Stimulated activated memory B cell treated with anti-CD40 and anti-IgM and Interleukin-4, amounts not matched to agents 10 μg/mL and 1 μg/mL and 100 μg/mL, for 72 hours (primary cell): ENCODE measurements around the gene SYT3.
A peak's percentile ranks its signal among the peaks of the same experiment; 100 is the strongest.

Experiments used
- ATAC-seq: fragments of 150-1000 bp; cut with Tn5 transposase; 2 replicates; pipeline ENCODE4 v1.10.0; 2021
- H3K27ac Mint-ChIP-seq: one replicate; pipeline ENCODE4 v1.8.0; 2022; ENCODE audit warnings: mild to moderate bottlenecking, mixed read lengths
- H3K27me3 Mint-ChIP-seq: one replicate; pipeline ENCODE4 v1.8.0; 2022; ENCODE audit warnings: mixed read lengths
- H3K36me3 Mint-ChIP-seq: one replicate; pipeline ENCODE4 v1.8.0; 2022; ENCODE audit warnings: mixed read lengths
- H3K4me1 Mint-ChIP-seq: one replicate; pipeline ENCODE4 v1.8.0; 2022; ENCODE audit warnings: mixed read lengths
- H3K4me3 Mint-ChIP-seq: one replicate; pipeline ENCODE4 v1.8.0; 2022; ENCODE audit warnings: mild to moderate bottlenecking, moderate library complexity, mixed read lengths
- H3K9me3 Mint-ChIP-seq: one replicate; pipeline ENCODE4 v1.8.0; 2022; ENCODE audit warnings: mixed read lengths

SYT3 gene

GRCh38 chr19:50639121-50640112 lies at the start of gene SYT3:
TSS of gene SYT3 (minus strand) at chr19:50639881. CDS start at chr19:50637411, 2,470 bp downstream.
- no peak within 1 kb of the TSS for H3K27ac Mint-ChIP-seq
- H3K4me1 Mint-ChIP-seq: peaks cover 13% of the 10 kb centered on the region
- peaks cover 6% of the 10 kb centered on the region for H3K36me3 Mint-ChIP-seq
- H3K27me3 Mint-ChIP-seq: peaks cover 31% of the 10 kb centered on the region
- peak within 1 kb of the TSS; percentile 66 for H3K4me3 Mint-ChIP-seq
- H3K9me3 Mint-ChIP-seq: peaks cover 12% of the 10 kb centered on the region
- ATAC-seq: peak; percentile 36

GRCh38 chr19:50688766-50689165 lies 49.1 kb upstream of the SYT3 start:
- Mint-ChIP-seq H3K27me3 (peaks cover 75% of the 10 kb centered on the region), H3K9me3 (peaks cover 3% of the 10 kb centered on the region), H3K4me3 (no peak overlapping the region), H3K4me1 (no peaks in the 10 kb centered on the region), H3K36me3 (no peaks in the 10 kb centered on the region), H3K27ac (no peak overlapping the region)
- ATAC-seq: no peak

GRCh38 chr19:50686310-50687032 lies 46.8 kb upstream of the SYT3 start:
- H3K4me3 Mint-ChIP-seq: no peak overlapping the region
- ATAC-seq: no peak
- H3K4me1 Mint-ChIP-seq: no peaks in the 10 kb centered on the region
- no peaks in the 10 kb centered on the region for H3K36me3 Mint-ChIP-seq
- no peak overlapping the region for H3K27ac Mint-ChIP-seq
- H3K9me3 Mint-ChIP-seq: peaks cover 3% of the 10 kb centered on the region
- H3K27me3 Mint-ChIP-seq: peaks cover 64% of the 10 kb centered on the region

GRCh38 chr19:50679177-50680125 lies 39.8 kb upstream of the SYT3 start:
- H3K4me3 Mint-ChIP-seq: peak overlapping the region; percentile 56
- peaks cover 55% of the 10 kb centered on the region for H3K27me3 Mint-ChIP-seq
- H3K27ac Mint-ChIP-seq: peak overlapping the region; percentile 93
- peaks cover 22% of the 10 kb centered on the region for H3K9me3 Mint-ChIP-seq
- peaks cover 9% of the 10 kb centered on the region for H3K36me3 Mint-ChIP-seq
- peak; percentile 96 for ATAC-seq
- H3K4me1 Mint-ChIP-seq: peaks cover 22% of the 10 kb centered on the region

- H3K9me3 Mint-ChIP-seq: peaks cover 19% of the 10 kb centered on the region
- H3K36me3 Mint-ChIP-seq: peaks cover 9% of the 10 kb centered on the region
- H3K4me3 Mint-ChIP-seq: peak overlapping the region; percentile 34
- H3K27me3 Mint-ChIP-seq: peaks cover 55% of the 10 kb centered on the region
- ATAC-seq: no peak
- H3K27ac Mint-ChIP-seq: peak overlapping the region; percentile 93
- H3K4me1 Mint-ChIP-seq: peaks cover 22% of the 10 kb centered on the region
These were observed 38.6 kb upstream of the SYT3 start for GRCh38 chr19:50678323-50678722.

- Mint-ChIP-seq H3K36me3 (peaks cover 9% of the 10 kb centered on the region), H3K27me3 (peaks cover 61% of the 10 kb centered on the region), H3K4me3 (no peak overlapping the region), H3K27ac (peak overlapping the region; percentile 93), H3K9me3 (peaks cover 19% of the 10 kb centered on the region), H3K4me1 (peaks cover 22% of the 10 kb centered on the region)
- no peak for ATAC-seq
These were observed 38.0 kb upstream of the SYT3 start for GRCh38 chr19:50677636-50678035.

GRCh38 chr19:50676625-50677197 lies 37.0 kb upstream of the SYT3 start:
- Mint-ChIP-seq H3K27me3 (peaks cover 63% of the 10 kb centered on the region), H3K27ac (no peak overlapping the region), H3K36me3 (peaks cover 9% of the 10 kb centered on the region), H3K4me3 (no peak overlapping the region), H3K9me3 (peaks cover 19% of the 10 kb centered on the region), H3K4me1 (peaks cover 22% of the 10 kb centered on the region)
- ATAC-seq: no peak

- no peak for ATAC-seq
- H3K27me3 Mint-ChIP-seq: peaks cover 64% of the 10 kb centered on the region
- H3K36me3 Mint-ChIP-seq: no peaks in the 10 kb centered on the region
- H3K4me3 Mint-ChIP-seq: no peak overlapping the region
- no peak overlapping the region for H3K27ac Mint-ChIP-seq
- peaks cover 4% of the 10 kb centered on the region for H3K4me1 Mint-ChIP-seq
- peaks cover 6% of the 10 kb centered on the region for H3K9me3 Mint-ChIP-seq
These were observed 33.4 kb upstream of the SYT3 start for GRCh38 chr19:50673118-50673517.

- no peak for ATAC-seq
- H3K36me3 Mint-ChIP-seq: no peaks in the 10 kb centered on the region
- no peak overlapping the region for H3K27ac Mint-ChIP-seq
- no peaks in the 10 kb centered on the region for H3K4me1 Mint-ChIP-seq
- H3K9me3 Mint-ChIP-seq: no peaks in the 10 kb centered on the region
- peaks cover 72% of the 10 kb centered on the region for H3K27me3 Mint-ChIP-seq
- H3K4me3 Mint-ChIP-seq: no peak overlapping the region
These were observed 30.4 kb upstream of the SYT3 start for GRCh38 chr19:50670102-50670380.

GRCh38 chr19:50669302-50670101 lies 29.8 kb upstream of the SYT3 start:
- ATAC-seq: no peak
- no peak overlapping the region for H3K27ac Mint-ChIP-seq
- no peaks in the 10 kb centered on the region for H3K36me3 Mint-ChIP-seq
- no peak overlapping the region for H3K4me3 Mint-ChIP-seq
- H3K4me1 Mint-ChIP-seq: no peaks in the 10 kb centered on the region
- H3K9me3 Mint-ChIP-seq: no peaks in the 10 kb centered on the region
- peaks cover 75% of the 10 kb centered on the region for H3K27me3 Mint-ChIP-seq

- Mint-ChIP-seq H3K4me3 (no peak overlapping the region), H3K9me3 (peaks cover 4% of the 10 kb centered on the region), H3K36me3 (no peaks in the 10 kb centered on the region), H3K27ac (no peak overlapping the region), H3K27me3 (peaks cover 74% of the 10 kb centered on the region), H3K4me1 (no peaks in the 10 kb centered on the region)
- ATAC-seq: peak; percentile 58
These were observed 29.2 kb upstream of the SYT3 start for GRCh38 chr19:50668879-50669278.

- H3K4me3 Mint-ChIP-seq: no peak overlapping the region
- H3K36me3 Mint-ChIP-seq: no peaks in the 10 kb centered on the region
- H3K27me3 Mint-ChIP-seq: peaks cover 73% of the 10 kb centered on the region
- H3K27ac Mint-ChIP-seq: no peak overlapping the region
- no peak for ATAC-seq
- H3K9me3 Mint-ChIP-seq: peaks cover 4% of the 10 kb centered on the region
- H3K4me1 Mint-ChIP-seq: no peaks in the 10 kb centered on the region
These were observed 28.7 kb upstream of the SYT3 start for GRCh38 chr19:50668416-50668815.

GRCh38 chr19:50667759-50668231 lies 28.1 kb upstream of the SYT3 start:
- Mint-ChIP-seq H3K4me3 (no peak overlapping the region), H3K27ac (no peak overlapping the region), H3K4me1 (no peaks in the 10 kb centered on the region), H3K9me3 (peaks cover 6% of the 10 kb centered on the region), H3K36me3 (no peaks in the 10 kb centered on the region), H3K27me3 (peaks cover 70% of the 10 kb centered on the region)
- no peak for ATAC-seq
